Nephron (organoid): Measurements from ENCODE around the gene FBXO28.

ENCODE experiments used
- H3K27ac Mint-ChIP-seq, 3 experiments: 2 replicates each; pipeline ENCODE4 v1.8.0; 2020; ENCODE audit warnings: mixed read lengths in 3 of 3, mild to moderate bottlenecking in 2 of 3, moderate library complexity in 1 of 3
- H3K27me3 Mint-ChIP-seq: 2 replicates; pipeline ENCODE4 v1.8.0; 2021; ENCODE audit warnings: low read depth, mild to moderate bottlenecking, moderate library complexity, mixed read lengths
- H3K36me3 Mint-ChIP-seq: 2 replicates; pipeline ENCODE4 v1.8.0; 2020; ENCODE audit warnings: low read depth, mixed read lengths
- H3K4me1 Mint-ChIP-seq: 2 replicates; pipeline ENCODE4 v1.8.0; 2020; ENCODE audit warnings: mixed read lengths
- H3K4me3 Mint-ChIP-seq, 3 experiments: 2 replicates each; pipeline ENCODE4 v1.8.0; 2020; ENCODE audit warnings: mild to moderate bottlenecking in 3 of 3, mixed read lengths in 3 of 3, moderate library complexity in 2 of 3
- H3K9me3 Mint-ChIP-seq: 2 replicates; pipeline ENCODE4 v1.8.0; 2020; ENCODE audit warnings: mixed read lengths
- CTCF ChIP-seq, 3 experiments: fragments of 200-600 bp; sonication (generic); IDR thresholded peaks; one replicate each; pipeline ENCODE4 v1.5.0; 2021; ENCODE audit warnings: antibody characterized with exemption in 3 of 3; ENCODE audit not compliant: unreplicated experiment in 3 of 3

The FBXO28 gene

GRCh38 chr1:224192082-224192788 lies 78.3 kb downstream of the FBXO28 start:
- Mint-ChIP-seq H3K36me3 (peaks cover 49% of the 10 kb centered on the region), H3K9me3 (peaks cover 6% of the 10 kb centered on the region), H3K4me3 (no peak overlapping the region), H3K4me1 (no peaks in the 10 kb centered on the region), H3K27me3 (no peaks in the 10 kb centered on the region), H3K27ac (no peak overlapping the region)
- no peak for TF ChIP-seq CTCF (IDR thresholded peaks at IDR 0.05; ENCODE audit: unreplicated experiment in 3 of 3)

GRCh38 chr1:224193319-224193966 lies 79.5 kb downstream of the FBXO28 start:
- Mint-ChIP-seq H3K9me3 (peaks cover 4% of the 10 kb centered on the region), H3K27ac (no peak overlapping the region), H3K36me3 (peaks cover 42% of the 10 kb centered on the region), H3K4me1 (no peaks in the 10 kb centered on the region), H3K27me3 (no peaks in the 10 kb centered on the region), H3K4me3 (no peak overlapping the region)
- TF ChIP-seq CTCF (IDR thresholded peaks at IDR 0.05; ENCODE audit: unreplicated experiment in 3 of 3), result no peak

GRCh38 chr1:224196813-224197600 lies 83.1 kb downstream of the FBXO28 start:
- Mint-ChIP-seq H3K4me3 (no peak overlapping the region), H3K27me3 (no peaks in the 10 kb centered on the region), H3K36me3 (peaks cover 24% of the 10 kb centered on the region), H3K4me1 (peaks cover 7% of the 10 kb centered on the region), H3K27ac (peak overlapping the region in 1 of 3 experiments; percentile 32), H3K9me3 (no peaks in the 10 kb centered on the region)
- no peak for TF ChIP-seq CTCF (IDR thresholded peaks at IDR 0.05; ENCODE audit: unreplicated experiment in 3 of 3)

- H3K4me3 Mint-ChIP-seq, result no peak overlapping the region
- H3K27ac Mint-ChIP-seq, result no peak overlapping the region
- H3K36me3 Mint-ChIP-seq, result peaks cover 16% of the 10 kb centered on the region
- no peak for TF ChIP-seq CTCF (IDR thresholded peaks at IDR 0.05; ENCODE audit: unreplicated experiment in 3 of 3)
- H3K9me3 Mint-ChIP-seq, result no peaks in the 10 kb centered on the region
- peaks cover 15% of the 10 kb centered on the region for H3K4me1 Mint-ChIP-seq
- H3K27me3 Mint-ChIP-seq, result no peaks in the 10 kb centered on the region
These were observed 84.7 kb downstream of the FBXO28 start for GRCh38 chr1:224198572-224198971.

- no peaks in the 10 kb centered on the region for H3K9me3 Mint-ChIP-seq
- TF ChIP-seq CTCF (IDR thresholded peaks at IDR 0.05; ENCODE audit: unreplicated experiment in 3 of 3), result no peak
- peaks cover 2% of the 10 kb centered on the region for H3K27me3 Mint-ChIP-seq
These were observed 85.8 kb downstream of the FBXO28 start for GRCh38 chr1:224199679-224200078.

More at GRCh38 chr1:224199679-224200078, 85.8 kb downstream of the FBXO28 start:
- no peak overlapping the region for H3K4me3 Mint-ChIP-seq
- H3K27ac Mint-ChIP-seq, result peak overlapping the region in 1 of 3 experiments; percentile 32
- peaks cover 9% of the 10 kb centered on the region for H3K36me3 Mint-ChIP-seq
- H3K4me1 Mint-ChIP-seq, result peaks cover 22% of the 10 kb centered on the region
